T-helper 1 cell treated with Interleukin-12 subunit alpha and Interleukin-12 subunit beta and Interleukin-4 antibody, amounts not matched to agents 30 μg/mL and 1 μg/mL, for 36 hours (primary cell): ENCODE results near the gene VNN1.
"Not testable (repeated sequence)": the region's sequence is repeated elsewhere in the genome, so short reads cannot be mapped to it uniquely, and the experiment has no call there.

Experiments
- H3K27ac Mint-ChIP-seq: one replicate; pipeline ENCODE4 v1.8.0; 2021; ENCODE audit warnings: mild to moderate bottlenecking, mixed read lengths
- H3K27me3 Mint-ChIP-seq: one replicate; pipeline ENCODE4 v1.8.0; 2021; ENCODE audit warnings: low read depth, mixed read lengths
- H3K36me3 Mint-ChIP-seq: one replicate; pipeline ENCODE4 v1.8.0; 2021; ENCODE audit warnings: low read depth, mixed read lengths
- H3K4me1 Mint-ChIP-seq: one replicate; pipeline ENCODE4 v1.8.0; 2021; ENCODE audit warnings: low read depth, mixed read lengths
- H3K4me3 Mint-ChIP-seq: one replicate; pipeline ENCODE4 v1.8.0; 2021; ENCODE audit warnings: mild to moderate bottlenecking, moderate library complexity, mixed read lengths
- H3K9me3 Mint-ChIP-seq: one replicate; pipeline ENCODE4 v1.8.0; 2021; ENCODE audit warnings: mixed read lengths

Gene VNN1

DNA sequence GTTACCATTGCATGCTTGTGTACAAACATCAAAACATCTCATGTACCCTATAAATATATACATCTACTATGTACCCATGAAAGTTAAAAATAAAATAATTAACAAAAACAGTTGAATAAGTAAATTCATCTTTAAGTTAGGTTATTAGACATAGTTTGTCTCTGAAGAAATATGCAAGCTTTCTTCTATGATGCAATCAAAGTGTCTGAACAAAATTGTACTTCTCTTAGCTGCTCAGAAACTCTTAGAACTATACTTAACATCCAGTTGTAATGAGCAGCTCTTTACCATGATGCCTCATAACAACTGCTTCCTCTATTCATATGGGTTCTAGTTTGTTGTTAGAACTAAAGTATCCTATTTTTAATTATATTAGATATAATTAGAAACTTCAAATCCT, 5.9 kb downstream of the VNN1 start:
- Mint-ChIP-seq H3K9me3 (peaks cover 5% of the 10 kb centered on the region), H3K36me3 (no peaks in the 10 kb centered on the region), H3K4me1 (no peaks in the 10 kb centered on the region), H3K4me3 (no peak overlapping the region), H3K27me3 (peaks cover 41% of the 10 kb centered on the region), H3K27ac (no peak overlapping the region)

DNA sequence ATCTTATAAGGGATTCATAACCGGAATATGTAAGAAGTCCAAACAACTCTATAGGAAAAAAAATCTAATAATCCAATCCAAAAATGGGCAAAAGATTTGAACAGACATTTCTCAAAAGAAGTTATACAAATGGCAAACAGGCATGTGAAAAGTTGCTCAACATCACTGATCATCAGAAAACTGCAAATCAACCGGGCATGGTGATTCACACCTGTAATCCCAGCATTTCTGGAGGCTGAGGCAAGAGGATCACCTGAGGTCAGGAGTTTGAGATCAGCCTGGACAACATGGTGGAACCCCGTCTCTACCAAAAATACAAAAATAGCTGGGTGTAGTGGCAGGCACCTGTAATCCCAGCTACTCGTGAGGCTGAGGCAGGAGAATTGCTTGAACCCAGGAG, 7.1 kb downstream of the VNN1 start:
- not testable (repeated sequence) for H3K36me3 Mint-ChIP-seq, H3K4me1 Mint-ChIP-seq, H3K9me3 Mint-ChIP-seq, H3K4me3 Mint-ChIP-seq, H3K27ac Mint-ChIP-seq
- H3K27me3 Mint-ChIP-seq = peaks cover 41% of the 10 kb centered on the region

DNA sequence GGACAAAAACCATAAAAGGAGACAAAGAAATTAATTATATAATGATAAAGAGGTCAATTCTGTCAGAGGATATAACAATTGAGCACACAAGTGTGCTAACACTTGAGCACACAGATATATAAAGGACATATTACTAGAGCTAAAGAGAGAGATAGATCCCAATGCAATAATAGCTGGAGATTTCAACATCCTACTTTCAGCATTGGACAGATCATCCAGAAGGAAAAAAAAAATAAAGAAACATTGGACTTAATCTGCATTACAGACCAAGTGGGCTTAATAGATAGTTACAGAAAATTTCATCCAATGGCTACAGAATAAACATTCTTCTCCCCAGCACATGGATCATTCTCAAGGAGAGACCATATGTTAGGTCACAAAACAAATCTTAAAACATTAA, 9.9 kb downstream of the VNN1 start:
- Mint-ChIP-seq H3K36me3 (no peaks in the 10 kb centered on the region), H3K4me3 (no peak overlapping the region), H3K4me1 (no peaks in the 10 kb centered on the region), H3K9me3 (peaks cover 5% of the 10 kb centered on the region), H3K27ac (no peak overlapping the region), H3K27me3 (peaks cover 46% of the 10 kb centered on the region)

DNA sequence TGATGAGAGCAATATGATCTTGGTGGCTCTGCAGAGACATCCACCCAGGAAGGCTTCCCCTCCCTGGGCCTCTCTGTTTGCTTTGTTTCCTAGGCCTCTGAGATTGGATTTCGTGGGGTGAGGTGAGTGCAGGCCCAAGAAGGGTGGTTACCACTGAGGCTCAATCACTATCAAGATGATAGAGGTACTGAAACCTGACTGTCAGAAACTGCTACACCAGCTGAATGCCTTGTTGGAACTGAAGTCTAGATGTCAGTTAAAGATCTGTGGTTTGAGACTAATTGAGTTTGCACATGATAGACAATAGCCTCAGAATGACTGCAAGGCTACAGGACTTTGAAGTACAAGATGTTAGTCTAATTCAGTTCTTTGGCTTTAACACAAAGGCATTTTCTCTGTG, 15.2 kb downstream of the VNN1 start:
- Mint-ChIP-seq H3K4me1 (no peaks in the 10 kb centered on the region), H3K27ac (no peak overlapping the region), H3K4me3 (no peak overlapping the region), H3K27me3 (peaks cover 19% of the 10 kb centered on the region), H3K9me3 (peaks cover 15% of the 10 kb centered on the region), H3K36me3 (no peaks in the 10 kb centered on the region)

GRCh38 chr6:132695773-132696172, 18.1 kb downstream of the VNN1 start:
- Mint-ChIP-seq H3K27ac (no peak overlapping the region), H3K4me1 (no peaks in the 10 kb centered on the region), H3K36me3 (no peaks in the 10 kb centered on the region), H3K9me3 (peaks cover 11% of the 10 kb centered on the region), H3K4me3 (no peak overlapping the region), H3K27me3 (peaks cover 10% of the 10 kb centered on the region)

GRCh38 chr6:132693478-132693877, 20.4 kb downstream of the VNN1 start:
- no peak overlapping the region for H3K4me3 Mint-ChIP-seq
- no peak overlapping the region for H3K27ac Mint-ChIP-seq
- no peaks in the 10 kb centered on the region for H3K4me1 Mint-ChIP-seq
- peaks cover 18% of the 10 kb centered on the region for H3K27me3 Mint-ChIP-seq
- peaks cover 11% of the 10 kb centered on the region for H3K9me3 Mint-ChIP-seq
- H3K36me3 Mint-ChIP-seq = no peaks in the 10 kb centered on the region

DNA sequence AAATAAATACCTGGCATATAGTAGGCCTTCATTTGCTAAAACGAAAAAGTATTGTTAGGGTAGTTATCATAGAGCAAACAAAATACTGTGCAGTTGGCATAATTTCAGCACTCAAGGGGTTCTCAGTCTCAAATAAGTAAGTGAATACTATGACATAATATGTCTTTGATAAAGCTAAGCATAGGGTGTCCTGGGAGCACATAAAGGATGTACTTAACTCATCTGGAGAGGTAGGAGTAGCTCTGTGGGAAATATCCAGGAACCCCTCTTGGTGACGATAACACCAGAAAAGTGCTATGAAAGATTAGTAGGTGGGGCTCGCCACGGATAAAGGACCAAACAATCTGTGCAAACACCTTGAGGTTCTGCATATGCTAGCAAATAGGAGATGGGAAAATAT, 23.2 kb downstream of the VNN1 start:
- H3K27me3 Mint-ChIP-seq = peaks cover 28% of the 10 kb centered on the region
- peaks cover 2% of the 10 kb centered on the region for H3K9me3 Mint-ChIP-seq
- H3K27ac Mint-ChIP-seq = no peak overlapping the region
- H3K4me1 Mint-ChIP-seq = no peaks in the 10 kb centered on the region
- no peaks in the 10 kb centered on the region for H3K36me3 Mint-ChIP-seq
- no peak overlapping the region for H3K4me3 Mint-ChIP-seq

- H3K27me3 Mint-ChIP-seq = peaks cover 28% of the 10 kb centered on the region
Measured at GRCh38 chr6:132687306-132687705, 26.5 kb downstream of the VNN1 start.

GRCh38 chr6:132686531-132686930, 27.3 kb downstream of the VNN1 start:
- no peak overlapping the region for H3K27ac Mint-ChIP-seq
- no peaks in the 10 kb centered on the region for H3K4me1 Mint-ChIP-seq
- H3K4me3 Mint-ChIP-seq = no peak overlapping the region
- H3K9me3 Mint-ChIP-seq = no peaks in the 10 kb centered on the region
- H3K36me3 Mint-ChIP-seq = no peaks in the 10 kb centered on the region
- peaks cover 28% of the 10 kb centered on the region for H3K27me3 Mint-ChIP-seq

More at GRCh38 chr6:132687306-132687705, 26.5 kb downstream of the VNN1 start:
- Mint-ChIP-seq H3K27ac (no peak overlapping the region), H3K36me3 (no peaks in the 10 kb centered on the region), H3K4me1 (no peaks in the 10 kb centered on the region), H3K9me3 (no peaks in the 10 kb centered on the region), H3K4me3 (no peak overlapping the region)

GRCh38 chr6:132685009-132685408, 28.8 kb downstream of the VNN1 start:
- Mint-ChIP-seq H3K9me3 (no peaks in the 10 kb centered on the region), H3K27ac (no peak overlapping the region), H3K4me1 (no peaks in the 10 kb centered on the region), H3K4me3 (no peak overlapping the region), H3K36me3 (no peaks in the 10 kb centered on the region), H3K27me3 (peaks cover 24% of the 10 kb centered on the region)

DNA sequence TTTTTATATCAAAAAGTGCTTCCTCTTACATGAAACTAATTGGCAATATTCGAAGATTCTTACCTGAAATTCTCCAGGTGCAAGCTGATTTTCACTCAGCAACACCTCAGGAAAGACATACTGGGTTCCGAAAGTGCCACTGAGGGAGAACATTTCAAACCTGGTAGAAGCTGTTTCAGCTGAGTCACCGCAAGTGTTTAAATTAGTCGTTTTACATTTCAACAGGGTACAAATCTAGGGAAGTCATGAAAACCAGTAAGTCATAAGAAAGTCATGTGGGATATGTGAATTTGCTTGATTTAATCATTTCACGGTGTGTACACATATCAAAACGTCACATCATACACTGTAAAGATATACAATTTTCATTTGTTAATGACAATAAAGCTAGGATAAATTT, 29.6 kb downstream of the VNN1 start:
- Mint-ChIP-seq H3K4me1 (no peaks in the 10 kb centered on the region), H3K27me3 (peaks cover 17% of the 10 kb centered on the region), H3K27ac (no peak overlapping the region), H3K9me3 (no peaks in the 10 kb centered on the region), H3K4me3 (no peak overlapping the region), H3K36me3 (no peaks in the 10 kb centered on the region)

DNA sequence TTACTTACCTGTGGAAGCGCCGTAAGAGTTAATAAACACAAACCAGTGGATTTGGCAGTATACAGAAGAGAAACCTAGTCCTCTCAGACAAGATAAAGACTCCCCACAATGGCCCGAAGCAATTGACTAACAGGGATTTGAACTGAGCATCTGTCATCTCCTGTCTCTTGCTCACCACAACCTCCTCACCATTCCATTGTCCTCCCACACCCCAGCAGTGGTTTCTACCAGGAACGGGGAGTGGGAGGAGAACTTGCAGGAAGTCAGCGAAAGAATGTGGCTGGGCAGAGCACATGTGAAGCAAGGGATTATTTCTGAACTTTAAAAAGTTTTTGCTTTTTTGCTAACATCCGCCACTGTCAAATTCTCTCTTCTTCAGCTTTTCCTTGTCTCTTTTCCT, 30.3 kb downstream of the VNN1 start:
- Mint-ChIP-seq H3K4me1 (no peaks in the 10 kb centered on the region), H3K9me3 (no peaks in the 10 kb centered on the region), H3K4me3 (no peak overlapping the region), H3K27me3 (peaks cover 18% of the 10 kb centered on the region), H3K36me3 (no peaks in the 10 kb centered on the region), H3K27ac (no peak overlapping the region)

DNA sequence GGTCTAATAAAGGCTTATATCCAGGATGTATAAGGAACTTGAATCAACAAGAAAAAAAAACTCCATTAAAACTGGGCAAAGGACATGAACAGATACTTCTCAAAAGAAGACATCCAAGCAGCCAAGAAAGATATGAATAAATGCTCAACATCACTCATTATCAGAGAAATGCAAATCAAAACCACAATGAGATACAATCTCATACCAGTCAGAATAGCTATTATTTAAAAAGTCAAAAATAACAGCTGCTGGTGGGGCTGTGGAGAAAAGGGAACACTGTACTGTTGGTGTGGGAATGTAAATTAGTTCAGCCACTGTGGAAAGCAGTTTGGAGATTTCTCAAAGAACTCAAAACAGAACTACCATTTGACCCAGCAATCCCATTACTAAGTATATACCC, 34.8 kb downstream of the VNN1 start:
- not testable (repeated sequence) for H3K36me3 Mint-ChIP-seq, H3K27me3 Mint-ChIP-seq, H3K9me3 Mint-ChIP-seq, H3K27ac Mint-ChIP-seq, H3K4me3 Mint-ChIP-seq, H3K4me1 Mint-ChIP-seq

DNA sequence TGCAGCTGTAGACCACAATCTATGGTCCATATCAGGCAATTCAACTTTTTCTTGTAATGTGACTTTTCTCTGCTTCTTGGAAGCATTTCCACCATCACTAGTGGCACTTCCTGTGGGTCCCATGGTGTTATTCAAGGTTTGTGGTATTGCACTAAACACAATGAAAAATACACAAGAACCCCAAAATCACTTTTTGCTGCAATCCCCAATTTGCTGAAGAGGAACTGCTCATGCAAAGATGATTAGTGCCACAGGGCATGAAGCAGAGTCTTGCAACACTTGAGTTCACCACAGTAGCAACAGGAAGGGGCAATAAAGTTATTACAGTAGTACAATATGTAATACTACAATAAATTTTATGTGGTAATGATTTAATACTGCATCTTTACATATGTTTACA, 38.1 kb downstream of the VNN1 start:
- no peak overlapping the region for H3K27ac Mint-ChIP-seq
- no peaks in the 10 kb centered on the region for H3K36me3 Mint-ChIP-seq
- no peak overlapping the region for H3K4me3 Mint-ChIP-seq
- H3K27me3 Mint-ChIP-seq = peaks cover 10% of the 10 kb centered on the region
- peaks cover 9% of the 10 kb centered on the region for H3K4me1 Mint-ChIP-seq
- no peaks in the 10 kb centered on the region for H3K9me3 Mint-ChIP-seq

- Mint-ChIP-seq H3K4me1 (peaks cover 9% of the 10 kb centered on the region), H3K27me3 (peaks cover 10% of the 10 kb centered on the region), H3K9me3 (no peaks in the 10 kb centered on the region), H3K4me3 (no peak overlapping the region), H3K27ac (no peak overlapping the region), H3K36me3 (no peaks in the 10 kb centered on the region)
Measured at GRCh38 chr6:132675002-132675401, 38.9 kb downstream of the VNN1 start.

- Mint-ChIP-seq H3K27ac (no peak overlapping the region), H3K36me3 (no peaks in the 10 kb centered on the region), H3K4me3 (no peak overlapping the region), H3K4me1 (peaks cover 12% of the 10 kb centered on the region), H3K27me3 (peaks cover 9% of the 10 kb centered on the region), H3K9me3 (no peaks in the 10 kb centered on the region)
Measured at GRCh38 chr6:132673376-132674094, 40.3 kb downstream of the VNN1 start.
